HFFc6 (cell line): ENCODE data around the gene PRKCE. TPM values are rescaled to one million over a fixed set of nuclear protein-coding genes. Genes with fewer than 3 reads are reported as not detected.
A peak's percentile ranks its signal among the peaks of the same experiment; 100 is the strongest.

ENCODE experiments used
- DNase-seq: peaks from one replicate; pipeline ENCODE4 v3.0.0-alpha.2; 2018
- H3K27ac Mint-ChIP-seq: 2 replicates; pipeline ENCODE4 v1.8.0; 2020; ENCODE audit warnings: mild to moderate bottlenecking, mixed read lengths
- H3K27me3 Mint-ChIP-seq: 2 replicates; pipeline ENCODE4 v1.8.0; 2021; ENCODE audit warnings: mild to moderate bottlenecking, moderate library complexity, mixed read lengths; ENCODE audit not compliant: insufficient read depth
- H3K36me3 Mint-ChIP-seq: 2 replicates; pipeline ENCODE4 v1.8.0; 2021; ENCODE audit warnings: low read depth, mixed read lengths
- H3K4me1 Mint-ChIP-seq: 2 replicates; pipeline ENCODE4 v1.8.0; 2020; ENCODE audit warnings: low read depth, mixed read lengths
- H3K4me3 Mint-ChIP-seq: 2 replicates; pipeline ENCODE4 v1.8.0; 2020; ENCODE audit warnings: mild to moderate bottlenecking, moderate library complexity, mixed read lengths
- H3K9me3 Mint-ChIP-seq: 2 replicates; pipeline ENCODE4 v1.8.0; 2020; ENCODE audit warnings: mild to moderate bottlenecking, mixed read lengths
- CTCF ChIP-seq: fragments of 200-600 bp; sonication (generic); IDR thresholded peaks from 2 replicates; pipeline ENCODE4 v1.5.0; 2021; ENCODE audit warnings: antibody characterized with exemption, mild to moderate bottlenecking
- total RNA-seq, 6 experiments: library from RNA; stranded (reverse); fragmentation: NEBNext Ultra II Directional; extraction: Animal tissue kit (Norgen Biotek cat#: 25700); gene quantifications; 2 replicates in 1 of 6; 3 replicates in 5 of 6; pipeline ENCODE4 v1.2.3, GENCODE V29; 2021

The PRKCE gene
- total RNA-seq, 6 experiments from 2014 or later: 10.8 to 13.7 (median 12.0) TPM

- H3K4me1 Mint-ChIP-seq: peaks cover 18% of the 10 kb centered on the region
- no peak for TF ChIP-seq CTCF
- no peaks in the 10 kb centered on the region for H3K9me3 Mint-ChIP-seq
- DNase-seq: no peak
- H3K27me3 Mint-ChIP-seq: no peaks in the 10 kb centered on the region
- H3K4me3 Mint-ChIP-seq: no peak overlapping the region
- H3K27ac Mint-ChIP-seq: no peak overlapping the region
- peaks cover 7% of the 10 kb centered on the region; the same call in 1 of the 2 replicates for H3K36me3 Mint-ChIP-seq
Observed at GRCh38 chr2:45957533-45958227, 306.2 kb downstream of the PRKCE start.

GRCh38 chr2:45960057-45960863 lies 308.8 kb downstream of the PRKCE start:
- no peak for DNase-seq
- Mint-ChIP-seq H3K4me3 (no peak overlapping the region), H3K27me3 (no peaks in the 10 kb centered on the region), H3K4me1 (peaks cover 44% of the 10 kb centered on the region), H3K27ac (no peak overlapping the region), H3K9me3 (no peaks in the 10 kb centered on the region), H3K36me3 (no peaks in the 10 kb centered on the region; the same call in 1 of the 2 replicates)
- TF ChIP-seq CTCF: no peak

- Mint-ChIP-seq H3K27ac (peak overlapping the region; percentile 89), H3K4me1 (peaks cover 60% of the 10 kb centered on the region)
- DNase-seq: peak; percentile 85
Observed at GRCh38 chr2:45962177-45962921, 310.9 kb downstream of the PRKCE start.

GRCh38 chr2:45963816-45964215 lies 312.3 kb downstream of the PRKCE start:
- DNase-seq: no peak
- H3K27ac Mint-ChIP-seq: peak overlapping the region; percentile 58
- H3K4me1 Mint-ChIP-seq: peaks cover 75% of the 10 kb centered on the region
- no peaks in the 10 kb centered on the region for H3K9me3 Mint-ChIP-seq
- H3K36me3 Mint-ChIP-seq: peaks cover 3% of the 10 kb centered on the region; the same call in 1 of the 2 replicates
- H3K4me3 Mint-ChIP-seq: peak overlapping the region; percentile 54
- peaks cover 3% of the 10 kb centered on the region; the same call in 1 of the 2 replicates for H3K27me3 Mint-ChIP-seq
- no peak for TF ChIP-seq CTCF

More at GRCh38 chr2:45962177-45962921, 310.9 kb downstream of the PRKCE start:
- peak overlapping the region; percentile 36 for H3K4me3 Mint-ChIP-seq
- no peaks in the 10 kb centered on the region; the same call in 1 of the 2 replicates for H3K36me3 Mint-ChIP-seq
- no peaks in the 10 kb centered on the region for H3K9me3 Mint-ChIP-seq
- TF ChIP-seq CTCF: no peak
- peaks cover 3% of the 10 kb centered on the region; the same call in 1 of the 2 replicates for H3K27me3 Mint-ChIP-seq

GRCh38 chr2:45964223-45964841 lies 312.9 kb downstream of the PRKCE start:
- Mint-ChIP-seq H3K36me3 (peaks cover 3% of the 10 kb centered on the region; the same call in 1 of the 2 replicates), H3K4me3 (peak overlapping the region; percentile 54), H3K27ac (peak overlapping the region; percentile 58), H3K27me3 (peaks cover 3% of the 10 kb centered on the region; the same call in 1 of the 2 replicates), H3K9me3 (no peaks in the 10 kb centered on the region), H3K4me1 (peaks cover 80% of the 10 kb centered on the region)
- no peak for TF ChIP-seq CTCF
- peak; percentile 97 for DNase-seq
